Measurements from ENCODE around the gene RASAL1. TPM values are rescaled to one million over a fixed set of nuclear protein-coding genes. Genes with fewer than 3 reads are reported as not detected.

RASAL1 gene
- total and polyA plus RNA-seq, 4 experiments from 2014 or later: 0.10 to 1.4 (median 0.63) TPM

GRCh38 chr12:113136128-113136989, 798 bp upstream of the RASAL1 start:
- peak overlapping the region; percentile 56 to 90 (median 80) for H3K4me3 Mint-ChIP-seq
- Histone ChIP-seq H3K27ac (ENCODE audit: low read depth, low read length) (no peak overlapping the region), H3K4me3 (ENCODE audit: low read length in 2 of 2) (peak overlapping the region; percentile 34), H3K36me3 (ENCODE audit: insufficient read depth, low read length) (no peaks in the 10 kb centered on the region), H3K27me3 (ENCODE audit: insufficient read depth, low read length) (no peaks in the 10 kb centered on the region), H3K4me1 (ENCODE audit: insufficient read depth, low read length) (peaks cover 20% of the 10 kb centered on the region), H3K9me3 (ENCODE audit: control insufficient read depth in 1 of 2, low read length in 2 of 2) (no peaks in the 10 kb centered on the region)
- H3K9me3 Mint-ChIP-seq: no peaks in the 10 kb centered on the region
- peak; percentile 55 to 80 (median 56) for DNase-seq
- H3K27ac Mint-ChIP-seq: peak overlapping the region; percentile 26 to 91 (median 84)
- intact Hi-C loops (cut with micrococcal nuclease): no loop called here
- H3K4me1 Mint-ChIP-seq: peaks cover 4 to 19% (median 11%) of the 10 kb centered on the region in 4 donors
- H3K27me3 Mint-ChIP-seq: peaks cover 3% of the 10 kb centered on the region in 2 donors
- no peaks in the 10 kb centered on the region for H3K36me3 Mint-ChIP-seq
- CTCF ChIA-PET (ENCODE audit: partially characterized antibody): interaction anchor here (4.1 kb wide), 1 partner anchor 17 kb away, joined by 15 read pairs; no protein-coding TSS in a partner anchor
- POLR2A ChIA-PET (ENCODE audit: partially characterized antibody): no interaction called here

- Mint-ChIP-seq H3K4me3 (peak overlapping the region in 4 of 8 donors; percentile 26 to 62 (median 54)), H3K27me3 (peaks cover 2 to 3% of the 10 kb centered on the region in 2 donors), H3K36me3 (no peaks in the 10 kb centered on the region), H3K9me3 (no peaks in the 10 kb centered on the region), H3K4me1 (peaks cover 4 to 19% (median 13%) of the 10 kb centered on the region in 4 donors), H3K27ac (no peak overlapping the region)
- no peak for DNase-seq
- no peaks in the 10 kb centered on the region for H3K9me3 ChIP-seq (ENCODE audit: control insufficient read depth in 1 of 2, low read length in 2 of 2)
- H3K36me3 ChIP-seq (ENCODE audit: insufficient read depth, low read length): no peaks in the 10 kb centered on the region
- POLR2A ChIA-PET (ENCODE audit: partially characterized antibody): interaction anchor here (0.6 to 1.4 kb wide), 2 partner anchors 27 to 47 kb away, joined by 3 read pairs; no protein-coding TSS in a partner anchor
- intact Hi-C loops (cut with micrococcal nuclease): no loop called here
- peaks cover 20% of the 10 kb centered on the region for H3K4me1 ChIP-seq (ENCODE audit: insufficient read depth, low read length)
- no peaks in the 10 kb centered on the region for H3K27me3 ChIP-seq (ENCODE audit: insufficient read depth, low read length)
- H3K4me3 ChIP-seq (ENCODE audit: low read length in 2 of 2): no peak overlapping the region
- no peak overlapping the region for H3K27ac ChIP-seq (ENCODE audit: low read depth, low read length)
- CTCF ChIA-PET (ENCODE audit: partially characterized antibody): interaction anchor here (1.1 to 4.1 kb wide), 6 partner anchors 11 to 86 kb away, joined by 3 to 15 read pairs (median 5); no protein-coding TSS in a partner anchor
Observed at GRCh38 chr12:113134521-113134951, 1.0 kb downstream of the RASAL1 start.

DNA sequence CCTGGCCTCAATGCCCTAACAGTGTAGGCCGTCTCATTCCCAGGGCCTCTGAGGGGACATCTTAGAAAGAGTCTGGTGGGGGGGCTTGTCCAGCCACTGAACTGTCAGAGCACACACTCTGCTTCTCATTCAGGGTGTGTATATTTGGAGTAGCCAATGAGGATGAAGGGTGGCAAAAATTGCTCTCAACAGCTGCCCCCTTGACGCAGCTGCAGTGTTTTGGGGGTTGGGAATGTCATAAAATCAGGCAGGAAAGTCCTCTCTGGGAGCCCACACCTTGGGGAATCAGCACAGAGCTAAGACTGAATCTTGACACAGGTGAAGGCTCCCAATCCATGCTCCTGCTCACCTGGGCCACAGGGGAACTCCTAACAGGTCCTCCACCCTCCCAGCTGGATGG, 1.5 kb downstream of the RASAL1 start:
- H3K4me3 Mint-ChIP-seq: peak overlapping the region in 1 of 8 donors; percentile 10
- CTCF ChIA-PET (ENCODE audit: partially characterized antibody): interaction anchor here (1.4 to 4.1 kb wide), 5 partner anchors 19 to 85 kb away, joined by 3 to 15 read pairs (median 6); no protein-coding TSS in a partner anchor
- H3K4me1 Mint-ChIP-seq: peaks cover 4 to 19% (median 15%) of the 10 kb centered on the region in 4 donors

GRCh38 chr12:113133666-113134065, 1.9 kb downstream of the RASAL1 start:
- CTCF ChIA-PET (ENCODE audit: partially characterized antibody): interaction anchor here (0.9 to 1.7 kb wide), 5 partner anchors 19 to 85 kb away, joined by 3 to 8 read pairs (median 4); no protein-coding TSS in a partner anchor
- no peak overlapping the region for H3K4me3 Mint-ChIP-seq
- Histone ChIP-seq H3K27ac (ENCODE audit: low read depth, low read length) (no peak overlapping the region), H3K4me1 (ENCODE audit: insufficient read depth, low read length) (peaks cover 20% of the 10 kb centered on the region), H3K27me3 (ENCODE audit: insufficient read depth, low read length) (no peaks in the 10 kb centered on the region), H3K36me3 (ENCODE audit: insufficient read depth, low read length) (no peaks in the 10 kb centered on the region), H3K9me3 (ENCODE audit: control insufficient read depth in 1 of 2, low read length in 2 of 2) (no peaks in the 10 kb centered on the region), H3K4me3 (ENCODE audit: low read length in 2 of 2) (no peak overlapping the region)
- peaks cover 2 to 3% of the 10 kb centered on the region in 2 donors for H3K27me3 Mint-ChIP-seq
- no peaks in the 10 kb centered on the region for H3K9me3 Mint-ChIP-seq
- no peak overlapping the region for H3K27ac Mint-ChIP-seq
- no peaks in the 10 kb centered on the region for H3K36me3 Mint-ChIP-seq
- intact Hi-C loops (cut with micrococcal nuclease): no loop called here
- no peak for DNase-seq
- H3K4me1 Mint-ChIP-seq: peaks cover 6 to 19% (median 15%) of the 10 kb centered on the region in 4 donors
- POLR2A ChIA-PET (ENCODE audit: partially characterized antibody): interaction anchor here (1.4 kb wide), 1 partner anchor 28 kb away, joined by 3 read pairs; no protein-coding TSS in a partner anchor

More for the DNA sequence above, 1.5 kb downstream of the RASAL1 start:
- H3K27ac Mint-ChIP-seq: no peak overlapping the region
- Histone ChIP-seq H3K27me3 (ENCODE audit: insufficient read depth, low read length) (no peaks in the 10 kb centered on the region), H3K4me1 (ENCODE audit: insufficient read depth, low read length) (peaks cover 20% of the 10 kb centered on the region), H3K4me3 (ENCODE audit: low read length in 2 of 2) (no peak overlapping the region), H3K27ac (ENCODE audit: low read depth, low read length) (no peak overlapping the region), H3K9me3 (ENCODE audit: control insufficient read depth in 1 of 2, low read length in 2 of 2) (no peaks in the 10 kb centered on the region), H3K36me3 (ENCODE audit: insufficient read depth, low read length) (no peaks in the 10 kb centered on the region)
- intact Hi-C loops (cut with micrococcal nuclease): no loop called here
- H3K27me3 Mint-ChIP-seq: peaks cover 2 to 3% of the 10 kb centered on the region in 2 donors
- no peaks in the 10 kb centered on the region for H3K9me3 Mint-ChIP-seq
- H3K36me3 Mint-ChIP-seq: no peaks in the 10 kb centered on the region
- POLR2A ChIA-PET (ENCODE audit: partially characterized antibody): interaction anchor here (1.4 kb wide), 1 partner anchor 27 kb away, joined by 3 read pairs; no protein-coding TSS in a partner anchor
- no peak for DNase-seq

- Mint-ChIP-seq H3K36me3 (no peaks in the 10 kb centered on the region), H3K27me3 (peaks cover 3 to 6% of the 10 kb centered on the region in 2 donors), H3K27ac (no peak overlapping the region), H3K4me1 (peaks cover 10 to 19% (median 15%) of the 10 kb centered on the region in 4 donors), H3K9me3 (no peaks in the 10 kb centered on the region), H3K4me3 (no peak overlapping the region)
- H3K4me1 ChIP-seq (ENCODE audit: insufficient read depth, low read length): peaks cover 20% of the 10 kb centered on the region
- H3K27me3 ChIP-seq (ENCODE audit: insufficient read depth, low read length): no peaks in the 10 kb centered on the region
- H3K4me3 ChIP-seq (ENCODE audit: low read length in 2 of 2): no peak overlapping the region
- DNase-seq: no peak
- ChIA-PET CTCF (ENCODE audit: partially characterized antibody) (interaction anchor here (0.9 to 1.7 kb wide), 5 partner anchors 18 to 232 kb away, joined by 3 to 8 read pairs (median 4); no protein-coding TSS in a partner anchor), POLR2A (ENCODE audit: partially characterized antibody) (no interaction called here)
- H3K27ac ChIP-seq (ENCODE audit: low read depth, low read length): no peak overlapping the region
- no peaks in the 10 kb centered on the region for H3K36me3 ChIP-seq (ENCODE audit: insufficient read depth, low read length)
- no peaks in the 10 kb centered on the region for H3K9me3 ChIP-seq (ENCODE audit: control insufficient read depth in 1 of 2, low read length in 2 of 2)
- intact Hi-C loops (cut with micrococcal nuclease): no loop called here
Observed at GRCh38 chr12:113133036-113133435, 2.5 kb downstream of the RASAL1 start.

- H3K9me3 ChIP-seq (ENCODE audit: control insufficient read depth in 1 of 2, low read length in 2 of 2): no peaks in the 10 kb centered on the region
- H3K9me3 Mint-ChIP-seq: no peaks in the 10 kb centered on the region
- peak overlapping the region in 1 of 7 donors; percentile 52 for H3K27ac Mint-ChIP-seq
- H3K4me3 ChIP-seq (ENCODE audit: low read length in 2 of 2): no peak overlapping the region
- H3K36me3 Mint-ChIP-seq: no peaks in the 10 kb centered on the region
- H3K4me1 Mint-ChIP-seq: peaks cover 10 to 14% (median 12%) of the 10 kb centered on the region in 4 donors
- no peaks in the 10 kb centered on the region for H3K27me3 ChIP-seq (ENCODE audit: insufficient read depth, low read length)
- H3K36me3 ChIP-seq (ENCODE audit: insufficient read depth, low read length): no peaks in the 10 kb centered on the region
- H3K4me3 Mint-ChIP-seq: no peak overlapping the region
- ChIA-PET POLR2A (ENCODE audit: partially characterized antibody) (no interaction called here), CTCF (ENCODE audit: partially characterized antibody) (interaction anchor here (1.3 kb wide), 1 partner anchor 22 kb away, joined by 4 read pairs; no protein-coding TSS in a partner anchor)
- peaks cover 16% of the 10 kb centered on the region for H3K4me1 ChIP-seq (ENCODE audit: insufficient read depth, low read length)
- DNase-seq: no peak
- peaks cover 3 to 6% of the 10 kb centered on the region in 2 donors for H3K27me3 Mint-ChIP-seq
- intact Hi-C loops (cut with micrococcal nuclease): no loop called here
- no peak overlapping the region for H3K27ac ChIP-seq (ENCODE audit: low read depth, low read length)
Observed at GRCh38 chr12:113131556-113131955, 4.0 kb downstream of the RASAL1 start.

Measured in CD4-positive, alpha-beta memory T cell (primary cell).